Loucy (cell line): ENCODE data around the gene TTC7B.

Source experiments
- H2AFZ ChIP-seq: fragments of 200-600 bp; sonication (generic); 2 replicates; pipeline ENCODE4 v1.6.0; 2016; ENCODE audit warnings: antibody characterized with exemption, mild to moderate bottlenecking, low read length, moderate library complexity
- H3F3A ChIP-seq: fragments of 200-600 bp; 2 replicates; pipeline ENCODE4 v1.6.0; 2016; ENCODE audit warnings: antibody characterized with exemption, low read depth, mild to moderate bottlenecking
- H3K27me3 ChIP-seq: fragments of 200-600 bp; sonication (generic); 2 replicates; pipeline ENCODE4 v1.6.1; 2014; ENCODE audit warnings: low read length, mild to moderate bottlenecking; ENCODE audit not compliant: insufficient read depth, poor library complexity, severe bottlenecking
- H3K36me3 ChIP-seq: fragments of 200-600 bp; sonication (generic); 2 replicates; pipeline ENCODE4 v1.6.1; 2016; ENCODE audit warnings: low read length; ENCODE audit not compliant: insufficient read depth
- H3K4me1 ChIP-seq: fragments of 200-600 bp; sonication (generic); 2 replicates; pipeline ENCODE4 v1.5.1; 2014; ENCODE audit warnings: low read length, mild to moderate bottlenecking; ENCODE audit not compliant: insufficient read depth, poor library complexity, severe bottlenecking
- H3K4me2 ChIP-seq: fragments of 200-600 bp; sonication (generic); 2 replicates; pipeline ENCODE4 v1.6.0; 2014; ENCODE audit warnings: antibody characterized with exemption, low read length, low read depth, mild to moderate bottlenecking; ENCODE audit not compliant: poor library complexity, severe bottlenecking
- H3K4me3 ChIP-seq: fragments of 200-600 bp; sonication (generic); 2 replicates; pipeline ENCODE4 v1.5.1; 2014; ENCODE audit warnings: low read length, mild to moderate bottlenecking, mixed read lengths; ENCODE audit not compliant: poor library complexity, severe bottlenecking
- H3K79me2 ChIP-seq: fragments of 200-600 bp; sonication (generic); 2 replicates; pipeline ENCODE4 v1.6.1; 2014; ENCODE audit warnings: low read length; ENCODE audit not compliant: insufficient read depth
- H3K9ac ChIP-seq: fragments of 200-600 bp; sonication (generic); 2 replicates; pipeline ENCODE4 v1.6.0; 2014; ENCODE audit warnings: mild to moderate bottlenecking, low read depth, low read length, moderate library complexity; ENCODE audit not compliant: poor library complexity, severe bottlenecking
- H3K9me2 ChIP-seq: fragments of 200-600 bp; sonication (generic); replicated peaks from 2 replicates; pipeline ENCODE4 v1.6.1; 2016; ENCODE audit warnings: low read depth, low read length, mixed read lengths
- H3K9me3 ChIP-seq: fragments of 200-600 bp; sonication (generic); 2 replicates; pipeline ENCODE4 v1.6.1; 2014; ENCODE audit warnings: mild to moderate bottlenecking, antibody characterized with exemption, low read length, low read depth; ENCODE audit not compliant: insufficient read depth
- H4K20me1 ChIP-seq: fragments of 200-600 bp; sonication (generic); 2 replicates; pipeline ENCODE4 v1.6.0; 2014; ENCODE audit warnings: antibody characterized with exemption, low read length, mild to moderate bottlenecking; ENCODE audit not compliant: insufficient read depth, poor library complexity, severe bottlenecking
- EZH2phosphoT487 ChIP-seq: fragments of 200-600 bp; IDR thresholded peaks from 2 replicates; pipeline ENCODE4 v1.6.1; 2018; ENCODE audit warnings: antibody characterized with exemption, mild to moderate bottlenecking, moderate library complexity, borderline replicate concordance
- TF ChIP-seq, protein P1 (sequence below): fragments of 200-600 bp; sonication (generic); conservative IDR thresholded peaks from 2 replicates; pipeline ENCODE4 v1.5.1; 2014; ENCODE audit warnings: mild to moderate bottlenecking, antibody characterized with exemption, low read length

Gene TTC7B

DNA sequence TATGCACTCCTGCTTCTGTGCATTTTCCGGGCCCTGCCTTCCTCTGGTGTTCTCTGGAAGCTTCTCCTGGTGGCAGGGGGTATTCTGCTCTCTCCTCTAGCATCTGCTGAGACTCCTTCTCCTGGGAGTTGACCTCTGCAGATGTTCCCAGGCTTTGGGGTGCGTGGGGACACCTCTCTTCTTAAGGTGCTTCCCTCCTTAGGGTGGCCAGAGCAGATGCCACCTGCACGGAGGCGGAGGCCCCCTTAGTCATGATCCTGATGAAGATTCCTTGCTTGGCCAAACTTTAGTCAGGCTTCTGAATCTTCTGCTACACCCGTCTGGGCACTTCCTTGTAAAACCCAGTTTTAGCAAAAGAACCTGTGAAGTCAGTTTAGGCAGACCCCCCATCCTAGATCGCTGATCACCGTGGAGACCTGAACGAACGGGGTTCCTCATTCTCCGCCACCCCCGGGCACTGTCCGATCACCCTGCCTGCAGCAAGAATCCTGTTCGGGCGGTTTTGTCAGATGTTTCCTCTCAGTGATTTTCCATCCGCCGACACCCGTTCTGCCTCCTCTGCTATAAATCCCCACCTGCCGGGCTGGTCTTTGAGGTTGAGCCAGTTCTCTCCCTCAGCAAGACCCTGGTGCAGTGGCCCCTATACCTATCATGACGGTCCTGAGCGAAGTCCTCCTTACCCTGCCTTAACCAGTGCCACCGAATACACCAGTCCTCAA, 307.5 kb downstream of the TTC7B start:
- TF ChIP-seq, protein P1, sequence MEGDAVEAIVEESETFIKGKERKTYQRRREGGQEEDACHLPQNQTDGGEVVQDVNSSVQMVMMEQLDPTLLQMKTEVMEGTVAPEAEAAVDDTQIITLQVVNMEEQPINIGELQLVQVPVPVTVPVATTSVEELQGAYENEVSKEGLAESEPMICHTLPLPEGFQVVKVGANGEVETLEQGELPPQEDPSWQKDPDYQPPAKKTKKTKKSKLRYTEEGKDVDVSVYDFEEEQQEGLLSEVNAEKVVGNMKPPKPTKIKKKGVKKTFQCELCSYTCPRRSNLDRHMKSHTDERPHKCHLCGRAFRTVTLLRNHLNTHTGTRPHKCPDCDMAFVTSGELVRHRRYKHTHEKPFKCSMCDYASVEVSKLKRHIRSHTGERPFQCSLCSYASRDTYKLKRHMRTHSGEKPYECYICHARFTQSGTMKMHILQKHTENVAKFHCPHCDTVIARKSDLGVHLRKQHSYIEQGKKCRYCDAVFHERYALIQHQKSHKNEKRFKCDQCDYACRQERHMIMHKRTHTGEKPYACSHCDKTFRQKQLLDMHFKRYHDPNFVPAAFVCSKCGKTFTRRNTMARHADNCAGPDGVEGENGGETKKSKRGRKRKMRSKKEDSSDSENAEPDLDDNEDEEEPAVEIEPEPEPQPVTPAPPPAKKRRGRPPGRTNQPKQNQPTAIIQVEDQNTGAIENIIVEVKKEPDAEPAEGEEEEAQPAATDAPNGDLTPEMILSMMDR = no peak
- no peak for TF ChIP-seq EZH2phosphoT487
- no peaks in the 10 kb centered on the region for H3K79me2 ChIP-seq
- H3K27me3 ChIP-seq = no peaks in the 10 kb centered on the region
- no peaks in the 10 kb centered on the region for H3F3A ChIP-seq
- no peak overlapping the region for H3K9ac ChIP-seq
- H3K9me2 ChIP-seq = no peaks in the 10 kb centered on the region
- no peaks in the 10 kb centered on the region for H3K36me3 ChIP-seq
- no peak overlapping the region for H2AFZ ChIP-seq
- no peak overlapping the region for H3K4me2 ChIP-seq
- H3K9me3 ChIP-seq = no peaks in the 10 kb centered on the region
- H3K4me1 ChIP-seq = no peaks in the 10 kb centered on the region
- no peaks in the 10 kb centered on the region for H4K20me1 ChIP-seq
- no peak overlapping the region for H3K4me3 ChIP-seq

DNA sequence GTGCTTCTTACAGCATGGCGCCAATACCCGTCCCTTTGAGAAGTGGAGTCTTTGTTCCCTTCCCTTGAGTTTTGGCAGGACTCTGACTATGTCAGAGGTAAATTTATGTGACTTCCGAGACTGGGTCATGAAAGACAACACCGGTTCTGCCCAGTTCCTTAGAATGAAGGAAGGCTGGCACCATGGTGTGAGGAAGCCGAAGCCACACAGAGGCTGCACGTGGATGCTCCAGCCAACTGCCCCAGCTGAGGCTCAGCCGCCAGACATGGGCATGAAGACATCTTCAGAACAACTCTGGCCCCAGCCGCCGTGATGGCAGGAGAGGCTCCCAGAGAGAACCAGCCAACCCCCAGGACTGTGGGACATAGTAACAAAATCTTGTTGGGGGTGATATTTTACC, 308.2 kb downstream of the TTC7B start:
- H3K4me3 ChIP-seq = no peak overlapping the region
- H3K79me2 ChIP-seq = no peaks in the 10 kb centered on the region
- H3F3A ChIP-seq = no peaks in the 10 kb centered on the region
- H3K36me3 ChIP-seq = no peaks in the 10 kb centered on the region
- H3K9me2 ChIP-seq = no peaks in the 10 kb centered on the region
- TF ChIP-seq EZH2phosphoT487 = no peak
- no peaks in the 10 kb centered on the region for H4K20me1 ChIP-seq
- H3K9me3 ChIP-seq = no peaks in the 10 kb centered on the region
- no peak overlapping the region for H2AFZ ChIP-seq
- no peaks in the 10 kb centered on the region for H3K4me1 ChIP-seq
- H3K27me3 ChIP-seq = no peaks in the 10 kb centered on the region
- H3K9ac ChIP-seq = no peak overlapping the region
- no peak overlapping the region for H3K4me2 ChIP-seq

DNA sequence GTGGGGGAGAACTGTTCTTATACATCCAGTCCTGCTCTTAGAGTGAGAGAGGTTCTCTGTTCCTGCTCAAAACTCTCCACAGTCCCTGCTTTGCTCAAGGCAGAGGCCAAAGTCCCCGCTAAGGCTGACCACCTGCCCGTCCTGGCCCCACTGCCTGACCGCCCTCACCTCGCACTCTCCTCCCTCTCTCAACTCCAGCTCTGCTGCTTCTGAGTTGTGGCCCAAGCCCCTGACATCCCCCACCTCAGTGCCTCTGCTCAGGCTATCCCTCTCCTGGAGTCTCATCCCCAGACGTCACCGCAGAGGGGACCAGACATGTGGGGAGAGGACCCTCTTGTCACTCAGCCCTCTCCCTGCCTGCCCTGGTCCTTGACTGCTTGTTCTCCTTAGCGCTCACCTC, 308.8 kb downstream of the TTC7B start:
- Histone ChIP-seq H2AFZ (no peak overlapping the region), H3K4me2 (no peak overlapping the region), H4K20me1 (no peaks in the 10 kb centered on the region), H3K36me3 (no peaks in the 10 kb centered on the region), H3K4me3 (no peak overlapping the region), H3K27me3 (no peaks in the 10 kb centered on the region), H3K9ac (no peak overlapping the region), H3K9me3 (no peaks in the 10 kb centered on the region), H3K4me1 (no peaks in the 10 kb centered on the region), H3K9me2 (no peaks in the 10 kb centered on the region), H3F3A (no peaks in the 10 kb centered on the region), H3K79me2 (no peaks in the 10 kb centered on the region)
- TF ChIP-seq EZH2phosphoT487 = no peak
- TF ChIP-seq, protein P1 = no peak

DNA sequence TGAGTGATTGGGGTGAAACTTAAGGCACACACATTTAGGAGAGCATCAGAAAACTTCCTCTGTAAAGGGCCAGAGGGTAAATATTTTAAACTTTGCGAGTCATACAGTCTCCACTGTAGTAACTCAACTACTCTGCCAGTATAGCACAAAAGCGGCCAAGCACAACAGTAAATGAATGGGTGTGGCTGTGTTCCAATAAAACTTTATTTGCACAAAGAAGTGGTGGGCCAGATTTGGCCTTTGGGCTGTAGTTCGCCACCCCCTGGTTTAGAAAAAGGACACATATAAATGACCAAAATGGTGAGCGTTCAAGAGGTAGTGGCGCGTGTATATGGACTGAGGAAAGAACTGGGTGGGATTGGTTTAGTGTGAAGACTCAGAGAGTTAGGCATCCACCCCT, 309.5 kb downstream of the TTC7B start:
- Histone ChIP-seq H3K4me3 (no peak overlapping the region), H3K79me2 (no peaks in the 10 kb centered on the region), H3K4me1 (no peaks in the 10 kb centered on the region), H3F3A (no peaks in the 10 kb centered on the region), H3K9me2 (no peaks in the 10 kb centered on the region), H3K9ac (no peak overlapping the region), H2AFZ (no peak overlapping the region), H3K27me3 (no peaks in the 10 kb centered on the region), H3K9me3 (no peaks in the 10 kb centered on the region), H4K20me1 (no peaks in the 10 kb centered on the region), H3K4me2 (no peak overlapping the region), H3K36me3 (no peaks in the 10 kb centered on the region)
- TF ChIP-seq EZH2phosphoT487 = no peak
- TF ChIP-seq, protein P1 = no peak
